ENCODE results near the gene SHD. TPM values are rescaled to one million over a fixed set of nuclear protein-coding genes. Genes with fewer than 3 reads are reported as not detected.

SHD gene
- total and polyA plus RNA-seq, 3 experiments from 2014 or later: not detected

DNA sequence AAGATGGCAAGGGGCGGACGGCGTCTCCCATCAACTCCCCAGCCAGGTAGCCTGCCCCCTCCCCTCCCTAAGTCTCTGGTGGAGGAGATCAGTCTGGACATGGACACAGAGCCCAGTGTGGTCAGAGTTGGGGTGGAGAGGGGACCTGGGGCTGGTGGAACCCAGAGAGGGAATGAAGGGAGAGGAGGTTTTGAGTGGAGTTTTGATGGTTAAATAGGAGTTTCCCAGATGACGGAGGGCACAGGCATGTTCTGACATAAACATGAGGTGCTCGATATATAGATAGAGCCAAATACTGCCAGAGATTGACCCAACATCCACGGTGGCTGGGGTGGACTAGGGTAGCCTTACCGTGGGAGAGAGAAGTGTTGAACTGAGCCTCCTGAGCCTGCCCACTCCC, 39.4 kb downstream of the SHD start:
- Histone ChIP-seq H3K4me1 (ENCODE audit: insufficient read depth, low read length) (no peaks in the 10 kb centered on the region), H3K4me3 (ENCODE audit: low read length) (no peak overlapping the region), H3K27me3 (ENCODE audit: insufficient read depth, low read length, poor library complexity, severe bottlenecking) (no peaks in the 10 kb centered on the region), H3K27ac (ENCODE audit: low read depth, low read length) (no peak overlapping the region), H3K9me3 (ENCODE audit: low read length) (no peaks in the 10 kb centered on the region), H3K36me3 (ENCODE audit: insufficient read depth, low read length) (no peaks in the 10 kb centered on the region)
- CTCF ChIA-PET: no interaction called here
- H3K4me1 Mint-ChIP-seq: peaks cover 0 to 1% (median 0%) of the 10 kb centered on the region in 3 donors
- no peak overlapping the region for H3K4me3 Mint-ChIP-seq
- no peak for DNase-seq
- H3K36me3 Mint-ChIP-seq: no peaks in the 10 kb centered on the region
- POLR2A ChIA-PET: no interaction called here
- no peak overlapping the region for H3K27ac Mint-ChIP-seq
- peaks cover 0 to 5% (median 0%) of the 10 kb centered on the region in 5 donors for H3K9me3 Mint-ChIP-seq
- no peaks in the 10 kb centered on the region for H3K27me3 Mint-ChIP-seq

DNA sequence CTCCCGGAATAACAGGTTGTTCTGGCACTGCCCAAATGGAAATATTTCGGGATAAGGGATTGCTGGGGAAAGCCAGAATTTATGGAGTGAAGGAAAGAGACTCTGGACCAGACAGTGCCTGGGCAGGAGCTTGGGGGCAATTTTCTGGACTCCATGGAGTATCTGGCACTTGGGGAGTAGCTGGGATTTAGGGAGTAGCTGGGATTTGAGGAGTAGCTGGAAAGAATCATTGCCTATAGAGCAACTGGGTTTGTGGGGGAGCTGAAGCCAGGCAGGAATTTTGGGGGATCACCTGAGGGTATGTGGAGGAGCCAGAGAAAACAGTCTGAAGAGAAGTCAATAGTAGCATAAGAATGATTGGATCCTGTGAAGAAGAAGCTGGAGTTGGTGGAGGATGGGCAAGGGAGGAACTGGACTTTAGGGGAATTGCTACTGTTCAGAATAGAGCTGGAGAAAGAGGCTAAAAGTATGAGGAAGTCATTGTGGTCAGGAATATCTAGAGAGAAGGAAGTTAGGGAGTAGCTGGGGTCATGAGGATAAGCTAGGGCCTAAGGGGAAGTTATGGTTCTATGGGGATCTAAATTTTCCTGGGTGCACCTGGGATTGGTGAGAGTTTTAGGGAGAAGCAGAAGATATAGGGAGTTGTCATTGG, 40.1 kb downstream of the SHD start:
- H3K36me3 ChIP-seq (ENCODE audit: insufficient read depth, low read length): no peaks in the 10 kb centered on the region
- DNase-seq: no peak
- Mint-ChIP-seq H3K9me3 (peaks cover 0 to 5% (median 0%) of the 10 kb centered on the region in 5 donors), H3K27ac (peak overlapping the region in 4 of 8 donors; percentile 7 to 92 (median 22)), H3K4me3 (no peak overlapping the region), H3K4me1 (peaks cover 0 to 1% (median 0%) of the 10 kb centered on the region in 3 donors), H3K27me3 (no peaks in the 10 kb centered on the region), H3K36me3 (no peaks in the 10 kb centered on the region)
- CTCF ChIA-PET: interaction anchor here (0.7 kb wide), 1 partner anchor 51 kb away, joined by 3 read pairs; no protein-coding TSS in a partner anchor
- no peaks in the 10 kb centered on the region for H3K9me3 ChIP-seq (ENCODE audit: low read length)
- POLR2A ChIA-PET: interaction anchor here (0.7 kb wide), 1 partner anchor 28 kb away, joined by 5 read pairs; no protein-coding TSS in a partner anchor
- no peak overlapping the region for H3K4me3 ChIP-seq (ENCODE audit: low read length)
- no peaks in the 10 kb centered on the region for H3K4me1 ChIP-seq (ENCODE audit: insufficient read depth, low read length)
- no peaks in the 10 kb centered on the region for H3K27me3 ChIP-seq (ENCODE audit: insufficient read depth, low read length, poor library complexity, severe bottlenecking)
- no peak overlapping the region for H3K27ac ChIP-seq (ENCODE audit: low read depth, low read length)

DNA sequence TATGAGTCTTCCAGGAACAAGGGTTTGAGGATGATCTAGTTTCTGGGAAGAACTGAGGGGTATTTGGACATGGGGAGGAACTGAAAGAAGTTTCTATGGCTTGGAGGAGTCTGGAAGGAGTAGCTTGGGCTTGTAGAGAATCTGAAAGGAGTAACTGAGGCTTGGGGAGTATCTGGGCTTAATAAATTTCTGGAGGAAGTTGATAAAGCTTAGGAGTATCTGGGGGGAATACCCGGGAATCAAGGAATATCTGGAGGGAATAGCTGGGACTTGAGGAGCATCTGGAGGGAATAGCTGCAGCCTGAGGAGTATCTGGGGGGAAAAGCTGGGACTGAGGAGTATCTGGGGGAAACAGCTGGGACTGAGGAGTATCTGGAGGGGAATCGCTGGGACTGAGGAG, 41.4 kb downstream of the SHD start:
- H3K4me3 ChIP-seq (ENCODE audit: low read length): no peak overlapping the region

DNA sequence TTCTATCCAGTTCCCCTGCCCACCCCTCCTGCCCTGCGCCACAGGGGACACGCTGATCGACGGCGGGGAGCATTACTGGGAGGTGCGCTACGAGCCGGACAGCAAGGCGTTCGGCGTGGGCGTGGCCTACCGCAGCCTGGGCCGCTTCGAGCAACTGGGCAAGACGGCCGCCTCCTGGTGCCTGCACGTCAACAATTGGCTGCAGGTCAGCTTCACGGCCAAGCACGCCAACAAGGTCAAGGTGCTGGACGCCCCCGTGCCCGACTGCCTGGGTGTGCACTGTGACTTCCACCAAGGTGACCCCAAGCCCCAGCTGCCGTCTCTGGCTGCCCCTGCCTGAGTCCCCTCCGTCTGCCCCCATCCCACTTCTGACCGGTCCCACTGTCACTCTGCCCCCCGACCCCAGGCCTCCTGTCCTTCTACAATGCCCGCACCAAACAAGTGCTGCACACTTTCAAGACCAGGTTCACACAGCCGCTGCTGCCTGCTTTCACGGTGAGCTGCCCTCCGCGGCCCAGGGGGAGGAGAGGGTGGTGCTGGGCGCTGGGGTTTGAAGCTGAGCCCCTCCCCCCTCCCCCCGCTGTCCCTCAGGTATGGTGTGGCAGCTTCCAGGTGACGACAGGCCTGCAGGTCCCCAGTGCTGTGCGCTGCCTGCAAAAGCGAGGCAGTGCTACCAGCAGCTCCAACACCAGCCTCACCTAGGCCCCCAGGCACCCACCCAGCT, 44.0 kb downstream of the SHD start:
- Mint-ChIP-seq H3K4me1 (peaks cover 16 to 21% (median 17%) of the 10 kb centered on the region in 3 donors), H3K9me3 (peaks cover 0 to 5% (median 0%) of the 10 kb centered on the region in 5 donors), H3K27me3 (peaks cover 0 to 4% of the 10 kb centered on the region in 2 donors), H3K4me3 (no peak overlapping the region), H3K27ac (no peak overlapping the region), H3K36me3 (no peaks in the 10 kb centered on the region)
- H3K4me1 ChIP-seq (ENCODE audit: insufficient read depth, low read length): peaks cover 11% of the 10 kb centered on the region
- H3K9me3 ChIP-seq (ENCODE audit: low read length): no peaks in the 10 kb centered on the region
- H3K4me3 ChIP-seq (ENCODE audit: low read length): no peak overlapping the region
- POLR2A ChIA-PET: no interaction called here
- H3K36me3 ChIP-seq (ENCODE audit: insufficient read depth, low read length): no peaks in the 10 kb centered on the region
- H3K27me3 ChIP-seq (ENCODE audit: insufficient read depth, low read length, poor library complexity, severe bottlenecking): no peaks in the 10 kb centered on the region
- H3K27ac ChIP-seq (ENCODE audit: low read depth, low read length): no peak overlapping the region
- no peak for DNase-seq
- CTCF ChIA-PET: interaction anchor here (1.0 to 3.8 kb wide), 4 partner anchors 29 to 77 kb away, joined by 3 to 16 read pairs (median 11); partner anchors contain the start of gene SH3GL1

More for the DNA sequence above, 41.4 kb downstream of the SHD start:
- no peaks in the 10 kb centered on the region for H3K36me3 Mint-ChIP-seq
- ChIA-PET CTCF (interaction anchor here (0.9 to 3.8 kb wide), 4 partner anchors 9 to 32 kb away, joined by 3 to 16 read pairs (median 4); no protein-coding TSS in a partner anchor), POLR2A (no interaction called here)
- no peaks in the 10 kb centered on the region for H3K27me3 Mint-ChIP-seq
- H3K4me1 Mint-ChIP-seq: peaks cover 0 to 1% (median 0%) of the 10 kb centered on the region in 3 donors
- H3K27ac ChIP-seq (ENCODE audit: low read depth, low read length): no peak overlapping the region
- no peaks in the 10 kb centered on the region for H3K27me3 ChIP-seq (ENCODE audit: insufficient read depth, low read length, poor library complexity, severe bottlenecking)
- peak overlapping the region in 2 of 8 donors; percentile 69 to 94 for H3K27ac Mint-ChIP-seq
- H3K4me3 Mint-ChIP-seq: no peak overlapping the region
- no peaks in the 10 kb centered on the region for H3K4me1 ChIP-seq (ENCODE audit: insufficient read depth, low read length)
- H3K9me3 Mint-ChIP-seq: peaks cover 0 to 5% (median 0%) of the 10 kb centered on the region in 5 donors
- no peak for DNase-seq
- no peaks in the 10 kb centered on the region for H3K36me3 ChIP-seq (ENCODE audit: insufficient read depth, low read length)
- no peaks in the 10 kb centered on the region for H3K9me3 ChIP-seq (ENCODE audit: low read length)

DNA sequence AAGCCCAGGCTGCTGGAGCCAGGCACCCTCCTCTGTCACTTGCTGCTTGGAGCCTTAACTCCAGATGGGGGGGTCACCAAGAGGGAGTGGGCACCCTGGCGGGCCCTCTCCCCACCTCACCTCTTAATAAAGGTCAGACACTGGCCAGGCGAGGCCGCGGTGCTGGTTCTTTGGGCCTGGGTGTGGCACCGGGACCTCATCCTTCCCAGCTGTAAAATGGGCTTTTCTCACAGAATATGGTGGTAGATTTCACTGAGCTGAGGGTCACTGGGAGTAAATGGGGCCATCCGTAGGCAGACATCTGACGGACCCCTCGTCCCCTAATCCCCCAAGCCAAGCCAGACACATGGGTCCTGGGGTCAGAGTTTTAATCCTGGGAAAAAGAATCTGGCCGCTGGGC, 44.6 kb downstream of the SHD start:
- peaks cover 2 to 4% of the 10 kb centered on the region in 2 donors for H3K27me3 Mint-ChIP-seq
- CTCF ChIA-PET: interaction anchor here (1.0 to 3.8 kb wide), 3 partner anchors 29 to 57 kb away, joined by 3 to 16 read pairs (median 14); no protein-coding TSS in a partner anchor
- no peak overlapping the region for H3K4me3 Mint-ChIP-seq

DNA sequence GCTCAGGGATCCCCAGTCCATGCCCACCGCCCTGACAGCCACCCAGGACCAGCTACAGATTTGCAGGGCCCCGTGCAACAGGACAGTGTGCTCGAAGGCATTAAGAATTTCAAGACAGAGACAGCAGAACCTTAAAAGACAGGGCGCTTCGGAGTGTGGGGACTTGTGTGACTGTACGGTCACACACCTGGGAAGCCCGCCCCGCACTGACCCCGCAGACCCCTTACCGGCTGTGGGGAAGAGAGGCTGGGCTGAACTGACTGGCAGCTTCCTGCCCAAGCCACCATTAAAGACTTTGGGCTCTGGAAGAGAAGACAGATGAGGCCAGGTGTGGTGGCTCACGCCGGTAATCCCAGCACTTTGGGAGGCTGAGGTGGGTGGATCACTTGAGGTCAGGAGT, 45.2 kb downstream of the SHD start:
- no peaks in the 10 kb centered on the region for H3K36me3 ChIP-seq (ENCODE audit: insufficient read depth, low read length)
- Mint-ChIP-seq H3K4me3 (peak overlapping the region in 1 of 7 donors; percentile 34), H3K27ac (no peak overlapping the region), H3K9me3 (peaks cover 0 to 2% (median 0%) of the 10 kb centered on the region in 5 donors), H3K36me3 (no peaks in the 10 kb centered on the region), H3K27me3 (peaks cover 2 to 4% of the 10 kb centered on the region in 2 donors), H3K4me1 (peaks cover 19 to 30% (median 24%) of the 10 kb centered on the region in 3 donors)
- H3K27ac ChIP-seq (ENCODE audit: low read depth, low read length): no peak overlapping the region
- peaks cover 11% of the 10 kb centered on the region for H3K4me1 ChIP-seq (ENCODE audit: insufficient read depth, low read length)
- no peaks in the 10 kb centered on the region for H3K9me3 ChIP-seq (ENCODE audit: low read length)
- no peak overlapping the region for H3K4me3 ChIP-seq (ENCODE audit: low read length)
- POLR2A ChIA-PET: interaction anchor here (0.6 kb wide), 1 partner anchor 108 kb away, joined by 7 read pairs; no protein-coding TSS in a partner anchor
- DNase-seq: no peak
- CTCF ChIA-PET: interaction anchor here (1.0 kb wide), 1 partner anchor 46 kb away, joined by 3 read pairs; no protein-coding TSS in a partner anchor
- H3K27me3 ChIP-seq (ENCODE audit: insufficient read depth, low read length, poor library complexity, severe bottlenecking): no peaks in the 10 kb centered on the region

More for the DNA sequence above, 44.6 kb downstream of the SHD start:
- no peak overlapping the region for H3K27ac ChIP-seq (ENCODE audit: low read depth, low read length)
- Mint-ChIP-seq H3K9me3 (peaks cover 0 to 5% (median 0%) of the 10 kb centered on the region in 5 donors), H3K4me1 (peaks cover 19 to 27% (median 23%) of the 10 kb centered on the region in 3 donors), H3K27ac (no peak overlapping the region), H3K36me3 (no peaks in the 10 kb centered on the region)
- H3K9me3 ChIP-seq (ENCODE audit: low read length): no peaks in the 10 kb centered on the region
- no peak for DNase-seq
- POLR2A ChIA-PET: no interaction called here
- no peaks in the 10 kb centered on the region for H3K36me3 ChIP-seq (ENCODE audit: insufficient read depth, low read length)
- H3K27me3 ChIP-seq (ENCODE audit: insufficient read depth, low read length, poor library complexity, severe bottlenecking): no peaks in the 10 kb centered on the region
- peaks cover 11% of the 10 kb centered on the region for H3K4me1 ChIP-seq (ENCODE audit: insufficient read depth, low read length)
- H3K4me3 ChIP-seq (ENCODE audit: low read length): no peak overlapping the region

DNA sequence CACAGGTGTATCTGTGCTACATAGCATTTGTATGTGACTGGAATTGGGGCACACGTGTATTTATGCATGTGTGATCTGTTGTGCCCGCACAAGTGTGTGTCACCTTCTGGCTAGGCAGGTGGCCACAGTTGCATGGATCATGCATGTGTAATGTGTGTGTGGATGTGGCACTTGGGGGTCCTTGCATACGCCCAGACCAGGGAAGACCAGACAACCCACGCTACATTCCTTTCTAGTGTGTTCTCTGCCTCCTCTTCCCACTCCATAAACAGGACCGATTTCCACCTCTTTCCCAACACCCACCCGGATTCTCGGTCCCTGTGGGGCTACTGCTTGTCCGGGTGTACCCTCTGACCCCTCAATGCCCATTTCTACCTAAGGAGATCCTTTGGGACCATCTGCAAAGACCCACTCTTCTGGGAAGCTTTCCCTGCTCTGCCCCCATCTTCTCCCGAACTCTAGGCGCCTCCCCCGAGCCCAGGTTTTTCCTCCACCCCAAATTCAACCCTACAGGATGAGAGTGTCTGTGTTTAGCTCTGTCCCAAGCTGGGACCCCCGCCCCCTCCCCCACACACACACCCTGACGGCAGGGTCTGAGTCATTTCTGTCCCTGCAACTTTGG, 47.3 kb downstream of the SHD start:
- Mint-ChIP-seq H3K4me3 (peak overlapping the region; percentile 19 to 85 (median 68)), H3K9me3 (peaks cover 0 to 2% (median 0%) of the 10 kb centered on the region in 5 donors), H3K4me1 (peaks cover 20 to 30% (median 24%) of the 10 kb centered on the region in 3 donors), H3K36me3 (no peaks in the 10 kb centered on the region), H3K27me3 (peaks cover 2 to 4% of the 10 kb centered on the region in 2 donors), H3K27ac (peak overlapping the region in 1 of 8 donors; percentile 80)
- Histone ChIP-seq H3K27me3 (ENCODE audit: insufficient read depth, low read length, poor library complexity, severe bottlenecking) (no peaks in the 10 kb centered on the region), H3K36me3 (ENCODE audit: insufficient read depth, low read length) (no peaks in the 10 kb centered on the region), H3K4me3 (ENCODE audit: low read length) (peak overlapping the region; percentile 81), H3K27ac (ENCODE audit: low read depth, low read length) (no peak overlapping the region), H3K4me1 (ENCODE audit: insufficient read depth, low read length) (peaks cover 11% of the 10 kb centered on the region), H3K9me3 (ENCODE audit: low read length) (no peaks in the 10 kb centered on the region)
- no peak for DNase-seq
- ChIA-PET CTCF (no interaction called here), POLR2A (no interaction called here)
